Activated CD4-positive, alpha-beta T cell treated with anti-CD3 and anti-CD28 coated beads, Interleukin-2, amount 50 U/mL, for 24 hours (primary cell): ENCODE measurements around the gene GSX2.
"Not testable (repeated sequence)": the region's sequence is repeated elsewhere in the genome, so short reads cannot be mapped to it uniquely, and the experiment has no call there.

Experiments
- DNase-seq, 2 donors: peaks; one replicate each; pipeline ENCODE4 v3.0.0-alpha.2; 2020; ENCODE audit warnings: low read depth in 1 of 2, low spot score in 1 of 2

GSX2 gene

DNA sequence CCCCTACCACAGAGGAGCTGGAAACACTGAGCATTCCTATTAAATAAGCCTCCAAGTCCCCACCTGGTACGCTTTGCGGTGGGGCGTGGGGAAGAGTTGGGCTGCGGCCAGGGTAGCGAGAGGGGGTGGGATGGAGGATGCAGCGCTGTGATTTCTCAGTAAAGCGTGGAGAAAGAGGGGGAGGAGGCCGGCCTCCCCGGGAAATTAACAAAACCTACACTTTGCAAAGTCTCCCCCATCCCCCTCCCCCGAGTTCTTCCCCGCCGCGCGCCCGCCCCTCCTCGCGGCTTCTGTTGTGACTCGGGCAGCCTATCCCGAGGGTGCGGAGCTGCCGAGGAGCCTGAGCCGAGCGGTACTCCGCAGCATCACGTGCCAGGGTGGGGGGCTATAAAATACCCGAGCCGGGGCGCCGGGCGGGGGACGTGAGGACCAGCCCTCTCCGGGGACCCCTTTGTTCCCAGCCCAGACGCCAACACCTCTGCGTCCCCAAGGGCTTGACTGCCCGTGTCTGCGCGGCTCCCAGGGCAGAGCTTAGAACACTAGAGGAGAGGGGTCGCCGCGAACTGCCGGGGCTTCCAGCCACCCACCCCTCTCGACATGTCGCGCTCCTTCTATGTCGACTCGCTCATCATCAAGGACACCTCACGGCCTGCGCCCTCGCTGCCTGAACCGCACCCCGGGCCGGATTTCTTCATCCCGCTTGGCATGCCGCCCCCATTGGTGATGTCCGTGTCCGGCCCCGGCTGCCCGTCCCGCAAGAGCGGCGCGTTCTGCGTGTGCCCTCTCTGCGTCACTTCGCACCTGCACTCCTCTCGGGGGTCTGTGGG is at the start of gene GSX2:
Gene GSX2, plus strand, starts transcription at position 416 of the 827 bp plus-strand sequence. Its CDS starts 182 bp downstream, at position 598.
- DNase-seq = no peak

DNA sequence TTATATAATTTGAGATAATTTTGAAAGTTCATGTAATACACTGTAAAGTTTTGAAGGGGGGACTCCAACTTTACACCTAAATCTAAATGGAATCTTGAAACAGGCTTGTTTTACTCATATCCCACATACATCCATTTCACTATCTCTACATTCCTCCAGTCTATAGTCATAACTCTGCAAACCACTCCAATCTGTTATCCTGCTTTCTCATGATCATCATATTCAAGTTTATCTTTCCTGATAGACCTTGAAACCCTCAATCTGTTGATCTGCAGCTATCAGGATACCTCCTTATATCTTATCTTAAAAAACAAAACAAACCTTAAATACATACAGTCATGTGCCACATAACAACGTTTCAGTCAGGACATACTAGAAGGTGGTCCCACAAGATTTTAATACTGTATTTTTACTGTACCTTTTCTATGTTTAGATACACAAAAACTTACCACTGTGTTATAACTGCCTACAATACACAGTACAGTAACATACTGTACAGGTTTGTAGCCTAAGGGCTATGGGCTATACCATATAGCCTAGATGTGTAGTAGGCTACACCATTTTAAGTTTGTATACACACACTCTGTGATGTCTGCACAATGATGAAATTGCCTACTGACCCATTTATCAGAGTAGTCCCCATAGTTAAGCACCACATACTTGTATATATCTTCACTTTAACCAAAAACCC is 49.6 kb upstream of the GSX2 start:
- no peak for DNase-seq

DNA sequence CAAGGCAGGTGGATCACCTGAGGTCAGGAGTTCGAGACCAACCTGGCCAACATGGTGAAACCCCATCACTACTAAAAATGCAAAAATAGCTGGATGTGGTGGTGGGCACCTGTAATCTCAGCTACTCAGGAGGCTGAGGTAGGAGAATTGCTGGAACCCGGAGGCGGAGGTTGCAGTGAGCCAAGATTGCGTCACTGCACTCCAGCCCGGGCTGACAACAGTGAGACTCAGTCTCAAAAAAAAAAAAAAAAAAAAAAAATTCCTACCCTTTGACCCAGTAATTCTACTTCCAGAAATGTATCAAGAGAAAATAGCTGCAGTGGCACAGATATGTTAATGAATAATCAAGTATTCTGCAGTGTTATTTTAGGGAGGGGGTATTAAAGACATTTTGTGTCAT is 46.6 kb upstream of the GSX2 start:
- DNase-seq = not testable (repeated sequence)

DNA sequence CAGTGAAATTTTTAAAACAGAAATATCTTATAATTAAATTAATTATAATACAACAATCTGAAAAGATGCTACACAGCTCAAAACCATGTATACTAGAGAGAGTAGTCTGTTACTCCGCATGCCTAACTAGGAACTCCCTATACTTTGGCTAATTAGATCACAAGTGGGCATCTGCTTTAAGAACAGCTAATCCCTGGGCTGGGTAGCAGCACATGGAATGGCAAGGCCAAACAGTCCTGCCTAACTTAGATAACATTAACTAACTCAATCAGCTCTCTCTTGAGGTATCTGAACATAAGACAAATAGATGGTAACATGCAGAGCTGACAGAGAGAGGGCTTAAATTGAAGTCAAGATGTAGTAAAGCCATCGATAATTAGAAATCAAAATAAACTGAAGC is 45.5 kb upstream of the GSX2 start:
- no peak for DNase-seq

DNA sequence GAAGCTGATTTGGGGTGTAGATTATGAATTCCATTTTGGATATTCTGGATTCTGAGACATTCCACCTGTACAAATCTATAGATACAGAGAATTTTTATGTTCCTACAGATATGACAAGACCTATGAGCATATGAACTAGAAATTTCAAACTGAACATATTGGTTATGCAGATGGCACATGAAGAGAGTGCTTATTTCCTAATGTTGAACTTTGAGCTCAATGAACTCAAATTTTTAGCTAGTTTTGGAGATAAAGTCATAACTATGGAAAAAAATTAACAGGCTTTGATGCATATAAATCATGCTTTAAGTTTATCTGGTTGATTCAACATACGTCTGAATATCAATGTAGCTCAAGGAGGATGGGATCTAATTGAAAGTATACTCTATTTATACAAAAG is 44.5 kb upstream of the GSX2 start:
- DNase-seq = no peak

DNA sequence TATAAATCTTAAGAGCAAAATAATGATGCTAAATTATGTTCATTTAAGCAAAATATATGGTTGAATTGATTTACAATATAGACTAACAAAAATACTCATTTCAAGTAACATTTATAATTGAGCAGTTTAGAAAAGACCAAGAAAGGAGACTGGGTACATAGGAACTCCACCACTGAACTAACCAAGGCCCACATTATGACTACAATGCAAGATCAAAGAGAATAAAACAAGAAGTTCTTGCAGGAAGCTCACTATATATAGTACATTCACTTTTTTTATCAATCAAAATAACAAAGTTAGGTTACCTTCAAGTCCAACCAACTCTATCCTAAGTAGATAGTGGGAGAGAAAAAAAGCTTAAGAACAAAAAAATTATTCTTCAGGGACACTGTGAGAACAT is 43.6 kb upstream of the GSX2 start:
- no peak for DNase-seq

DNA sequence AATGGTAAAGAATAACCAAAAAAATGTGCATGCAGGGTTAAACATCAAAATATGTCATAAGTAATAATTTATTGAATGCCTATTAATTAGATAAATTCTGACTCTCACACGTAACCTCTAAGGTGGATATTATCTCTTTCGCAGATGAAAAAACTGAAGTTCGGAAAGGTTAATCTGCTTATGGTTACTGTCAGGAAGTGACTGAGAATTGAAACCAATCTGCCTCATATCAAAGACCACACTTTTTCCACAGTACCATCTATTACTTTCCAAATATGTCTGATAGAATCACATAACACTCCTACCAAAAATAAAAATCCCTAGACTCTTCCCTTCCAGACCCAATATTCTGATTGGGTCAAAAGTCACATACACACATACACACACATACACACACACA is 41.8 kb upstream of the GSX2 start:
- no peak for DNase-seq

DNA sequence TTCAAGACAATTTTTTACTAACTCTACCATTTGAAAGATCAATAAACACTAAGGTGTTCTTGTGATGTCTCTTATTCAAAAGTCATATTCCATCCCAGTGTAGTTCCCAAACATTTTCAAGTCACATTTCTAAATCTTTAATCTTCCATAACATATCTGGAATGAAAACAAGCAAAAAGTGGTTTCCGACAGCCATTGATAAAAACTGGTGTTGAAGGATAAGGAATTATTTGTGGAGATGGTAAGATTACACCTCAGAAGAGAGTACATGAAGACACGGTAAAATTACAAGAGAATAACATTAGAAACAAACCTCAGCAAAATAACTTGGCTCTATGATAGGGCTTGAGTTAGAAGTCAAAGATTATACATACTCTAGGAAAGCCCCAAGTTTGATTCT is 39.8 kb upstream of the GSX2 start:
- DNase-seq = no peak

DNA sequence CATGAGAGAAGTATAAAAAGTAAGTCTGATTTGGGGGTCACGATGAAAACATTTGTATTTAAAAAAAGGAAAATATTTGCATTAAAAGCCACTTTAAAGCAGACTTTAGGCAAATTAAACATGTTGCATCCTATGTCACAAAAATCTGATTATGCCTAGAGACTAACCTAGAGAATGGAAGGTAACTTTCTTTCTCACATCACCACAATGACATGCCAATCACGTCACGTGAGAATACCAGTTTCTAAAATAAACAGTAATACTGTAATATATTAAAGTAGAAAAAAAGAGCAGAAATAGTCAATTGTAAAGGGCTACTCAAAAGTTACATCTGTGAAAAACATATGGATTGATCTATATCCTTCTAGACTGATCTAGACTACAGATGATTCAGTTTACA is 38.9 kb upstream of the GSX2 start:
- DNase-seq = no peak

DNA sequence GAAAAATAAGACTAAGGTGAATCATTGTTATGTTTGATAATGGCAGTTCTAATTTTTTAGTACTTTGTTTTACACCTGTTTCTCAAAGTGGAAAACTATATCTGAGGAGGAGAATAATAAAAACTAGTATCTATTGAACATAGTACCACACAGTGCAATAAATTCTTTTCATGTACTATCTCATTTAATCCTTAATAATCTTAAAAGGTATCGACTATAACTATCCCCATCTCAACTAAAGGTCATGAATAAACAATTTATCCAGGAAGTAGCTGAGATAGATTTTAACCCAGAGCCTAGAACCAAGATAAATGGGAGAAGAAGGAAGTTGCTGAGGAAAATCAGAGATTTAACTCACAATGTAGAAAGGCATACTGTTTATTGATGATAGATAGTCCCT is 38.1 kb upstream of the GSX2 start:
- no peak for DNase-seq

DNA sequence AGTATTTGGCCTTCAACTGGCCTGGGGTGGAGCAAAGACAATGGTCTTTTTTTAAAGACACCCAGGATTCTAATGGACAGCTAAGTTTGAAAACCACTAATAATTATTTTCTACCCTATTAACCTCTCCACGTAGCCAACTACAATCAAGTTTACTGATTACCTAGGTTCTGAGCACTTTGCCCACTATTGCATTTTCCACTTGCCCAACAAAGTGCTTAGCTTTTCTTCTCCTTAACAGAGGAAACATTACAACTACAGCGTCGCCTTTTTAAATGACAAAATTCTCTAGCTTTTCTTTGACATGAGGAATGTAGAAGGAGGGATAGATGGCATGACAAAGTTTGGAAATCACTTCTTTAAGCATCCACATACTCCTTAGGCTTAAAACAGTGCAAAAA is 37.6 kb upstream of the GSX2 start:
- DNase-seq = no peak

DNA sequence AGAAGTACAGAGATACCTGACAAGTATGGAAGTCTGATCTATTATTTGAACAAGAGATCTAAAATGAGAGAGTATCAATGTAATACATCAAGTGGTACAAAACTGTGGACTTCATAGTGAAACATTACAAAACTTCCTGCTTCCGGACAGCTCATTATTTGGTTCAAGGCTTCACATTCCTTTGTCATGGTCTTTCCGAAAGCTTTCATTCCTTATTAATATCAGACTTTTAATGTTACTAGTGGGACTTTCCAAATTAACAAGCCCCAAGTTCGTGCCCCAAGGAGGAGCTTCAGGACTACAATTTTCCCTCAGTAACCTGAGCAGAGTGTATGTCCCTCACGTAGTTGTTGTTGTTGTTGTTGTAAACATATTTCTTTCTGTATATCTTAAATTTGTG is 36.7 kb upstream of the GSX2 start:
- no peak for DNase-seq

DNA sequence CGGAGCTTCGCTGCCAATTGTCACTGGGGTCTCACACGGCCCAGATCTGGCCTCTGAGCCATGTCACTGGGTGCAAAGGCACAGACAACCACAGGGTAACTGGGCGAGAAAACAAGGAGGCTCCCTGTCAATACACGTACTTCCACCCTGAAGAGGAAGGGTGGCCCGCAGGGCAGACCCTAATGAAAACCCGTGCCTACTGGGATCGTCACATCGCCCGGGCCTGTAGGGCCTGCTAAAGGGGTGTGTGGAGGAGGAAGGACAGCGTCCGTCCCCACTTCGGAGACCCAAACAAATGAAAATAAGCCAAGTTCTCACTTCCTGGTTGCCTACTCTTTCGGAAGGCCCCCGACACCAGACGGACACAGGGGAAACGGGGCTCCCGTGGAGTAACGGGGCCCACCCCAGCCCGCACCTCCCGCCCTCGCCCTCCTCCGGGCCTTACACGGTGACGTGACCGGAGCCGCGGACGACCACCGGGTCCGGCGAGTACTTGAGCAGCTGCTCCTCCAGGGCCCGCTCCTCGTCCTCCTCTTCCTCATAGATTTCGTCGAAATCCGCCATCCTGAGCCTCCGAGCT is 36.1 kb upstream of the GSX2 start:
- peak in 1 of 2 donors; percentile 14 for DNase-seq

DNA sequence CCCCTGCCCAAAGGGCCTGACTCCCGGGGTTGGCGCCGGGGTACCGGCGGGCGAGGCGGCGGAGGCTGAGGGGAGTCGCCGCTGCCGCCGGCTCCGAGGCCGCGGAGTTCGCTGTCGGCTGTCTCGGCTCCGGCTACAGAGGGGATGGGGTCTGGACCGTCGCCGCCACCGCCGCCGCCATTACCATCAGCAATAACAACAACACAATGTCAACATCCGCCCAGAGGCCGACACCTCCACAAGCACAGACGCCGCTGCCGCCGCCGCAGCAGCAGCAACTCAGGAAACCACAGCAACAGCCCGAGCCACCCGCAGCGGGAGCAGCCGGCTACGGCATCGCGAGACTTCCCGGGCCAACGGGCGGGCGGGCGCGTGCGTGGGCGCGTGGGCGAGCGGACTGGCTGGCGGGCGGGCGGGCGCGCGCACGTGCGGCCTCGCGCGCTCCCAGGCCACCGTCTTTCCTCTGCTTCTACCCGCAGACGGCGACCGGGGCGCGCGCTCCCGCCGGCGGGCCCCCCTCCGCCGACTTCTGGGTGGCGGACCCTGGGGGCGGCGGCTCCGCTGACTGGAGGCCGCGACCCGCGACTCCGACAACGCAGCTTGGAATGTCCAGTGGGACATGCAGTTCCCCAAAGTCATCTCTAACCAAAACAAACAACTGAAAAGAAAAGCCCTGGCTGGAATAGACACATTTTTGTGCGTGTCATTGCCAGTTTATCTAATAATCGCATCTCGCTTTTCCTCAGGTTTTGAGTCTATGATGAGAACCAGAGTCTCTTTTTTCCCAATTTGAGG is 35.4 kb upstream of the GSX2 start, which contains the start of gene CHIC2:
Gene CHIC2, minus strand, starts transcription at position 289 of the 795 bp plus-strand sequence. CDS start 305 bp downstream, outside the sequence.
- peak; percentile 91 to 92 for DNase-seq

DNA sequence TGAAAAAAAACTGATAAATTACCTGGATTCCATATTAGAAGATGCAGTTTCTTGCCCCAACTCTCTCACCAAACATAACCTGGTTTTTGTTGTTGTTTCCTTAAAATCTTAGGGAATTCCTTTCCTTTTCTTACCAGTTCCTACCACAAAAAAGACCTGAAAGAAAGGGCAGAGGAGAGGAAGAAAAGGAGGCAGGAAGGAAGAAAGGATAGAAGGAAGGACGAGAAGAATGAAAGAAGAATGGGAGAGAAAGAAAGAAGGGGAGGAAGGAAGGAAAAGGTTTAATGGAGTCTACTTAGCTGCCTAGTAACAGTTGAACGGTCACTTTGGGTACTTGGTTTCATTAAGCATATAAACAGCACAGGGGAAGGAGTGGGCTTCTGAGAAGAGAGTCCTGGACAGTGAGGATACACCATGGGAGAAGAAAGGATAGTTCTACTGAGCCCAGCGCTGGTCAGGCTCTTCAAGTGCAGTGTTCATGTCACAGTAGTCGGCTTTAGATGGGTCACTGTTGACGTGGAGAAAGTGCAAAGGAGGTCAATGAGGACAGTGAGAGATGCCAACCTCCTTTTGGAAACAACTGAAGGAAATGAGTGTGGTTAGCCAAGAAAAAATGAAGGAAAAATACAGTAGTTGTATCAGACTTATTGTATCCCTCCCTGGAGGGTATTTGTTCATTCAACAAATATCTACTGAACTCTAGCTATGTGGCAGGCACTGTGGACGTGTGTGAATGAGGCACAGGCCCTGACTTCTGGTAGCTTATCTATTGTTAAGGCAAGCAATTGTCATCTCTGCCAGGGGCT is 34.5 kb upstream of the GSX2 start:
- no peak for DNase-seq

DNA sequence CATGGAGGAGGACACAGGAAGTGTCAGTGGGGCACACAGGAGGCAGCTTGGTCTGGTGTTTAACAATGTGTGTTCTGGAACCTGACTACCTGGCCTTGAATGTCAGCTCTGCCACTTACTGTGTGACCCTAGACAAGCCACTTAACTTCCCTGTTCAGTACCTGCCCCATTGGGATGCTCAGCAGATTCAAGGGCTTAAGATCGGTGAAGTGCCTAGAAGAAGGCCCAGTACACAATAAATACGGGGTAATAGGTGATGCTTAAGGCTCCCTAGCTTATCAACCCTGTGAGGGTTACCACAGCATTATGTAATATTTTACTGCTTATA is 33.9 kb upstream of the GSX2 start:
- no peak for DNase-seq

DNA sequence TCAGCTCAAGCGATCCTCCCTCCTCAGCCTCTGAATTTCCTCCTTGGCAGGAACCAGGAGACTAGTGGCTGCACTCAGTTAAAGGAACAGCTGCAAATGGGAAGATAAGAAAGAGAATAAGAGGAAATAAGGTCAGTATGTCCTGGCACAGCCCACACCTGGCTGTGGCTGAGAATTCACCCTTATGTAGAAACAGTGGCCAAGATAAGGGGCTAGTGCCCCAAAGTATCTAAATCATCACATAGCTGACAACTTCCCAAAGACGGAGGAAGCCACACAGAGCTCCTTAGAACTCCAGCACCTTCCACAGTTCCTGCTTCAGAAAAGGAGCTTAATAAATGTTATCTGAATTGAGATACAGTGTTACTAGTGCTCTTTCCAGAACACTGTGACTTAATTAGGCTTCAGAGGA is 33.2 kb upstream of the GSX2 start:
- DNase-seq = no peak

DNA sequence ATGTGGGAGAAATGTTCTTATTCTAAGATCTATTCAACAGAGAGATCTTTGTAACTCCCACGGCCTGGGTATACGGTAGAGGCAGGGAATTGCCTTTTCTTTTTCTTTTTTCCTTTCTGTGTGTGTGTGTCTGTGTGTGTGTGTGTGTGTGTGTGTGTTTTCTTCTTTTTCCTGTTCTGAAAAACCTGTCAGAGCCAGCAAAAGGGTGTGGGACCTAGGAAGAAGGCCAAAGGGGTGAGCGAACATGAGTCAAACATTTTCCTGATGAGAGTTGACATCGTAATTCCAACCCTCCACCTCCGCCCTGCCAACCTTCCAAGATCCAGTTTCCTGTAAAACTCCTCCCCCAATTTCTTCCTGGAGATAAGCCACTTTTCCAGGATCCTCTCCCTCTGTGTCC is 32.8 kb upstream of the GSX2 start:
- no peak for DNase-seq

DNA sequence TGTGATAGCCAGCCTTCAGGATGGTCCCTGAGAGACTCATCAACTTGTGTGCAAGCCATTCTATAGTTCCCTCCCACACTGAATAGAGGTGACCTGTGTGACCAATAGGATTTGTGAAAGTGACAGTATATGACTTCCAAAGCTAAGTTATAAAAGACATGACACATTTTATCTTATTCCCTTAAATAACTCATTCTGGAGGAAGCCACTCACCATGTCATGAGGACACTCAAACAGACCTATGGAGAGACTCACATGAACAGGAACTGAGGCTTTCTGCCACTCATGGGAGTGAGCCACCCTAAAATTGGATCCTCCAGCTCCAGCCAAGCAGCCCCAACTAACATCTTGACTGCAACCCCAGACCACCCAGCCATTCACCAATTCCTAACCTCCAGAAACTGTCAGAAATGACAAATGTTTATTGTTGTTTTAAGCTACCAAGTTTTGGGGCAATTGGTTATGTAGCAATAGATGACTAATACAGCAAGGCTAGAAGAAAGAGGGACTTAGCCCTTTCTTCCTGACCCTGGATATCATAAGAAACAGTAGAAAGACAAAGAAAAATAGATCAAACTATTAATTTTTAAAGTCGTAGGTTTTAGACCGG is 26.6 kb upstream of the GSX2 start:
- no peak for DNase-seq

DNA sequence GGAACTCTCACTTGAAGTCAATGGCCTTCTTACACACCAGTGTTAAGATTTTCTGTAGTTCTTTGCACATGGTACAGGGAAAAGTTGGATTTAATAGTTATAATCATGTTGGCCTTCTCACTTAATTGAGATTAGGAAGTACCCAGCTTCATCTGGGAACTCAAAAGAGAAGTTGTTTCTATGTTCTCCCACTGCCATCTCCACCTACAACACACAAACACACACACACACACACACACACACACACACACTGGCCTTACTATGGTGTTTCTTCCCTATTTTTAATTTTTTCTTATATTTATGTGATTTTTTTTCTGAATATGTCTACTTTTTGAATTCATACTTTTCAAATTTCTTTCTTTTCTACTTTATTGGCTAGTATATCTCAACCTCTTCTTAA is 25.6 kb upstream of the GSX2 start:
- DNase-seq = no peak
